Fibroblast of lung (primary cell): ENCODE results near the gene CADM2.
"Not testable (repeated sequence)": the region's sequence is repeated elsewhere in the genome, so short reads cannot be mapped to it uniquely, and the experiment has no call there.

Experiments
- EZH2 ChIP-seq: IDR thresholded peaks from 2 replicates; pipeline ENCODE4 v1.5.1; 2012; ENCODE audit warnings: low read length, control low read depth, mild to moderate bottlenecking; ENCODE audit errors: missing control alignments
- TF ChIP-seq, protein P1 (sequence below), 2 donors: IDR thresholded peaks in 1 of 2; conservative IDR thresholded peaks in 1 of 2; 1 replicate in 1 of 2; 2 replicates in 1 of 2; pipeline ENCODE4 v1.5.1; 2011 to 2012; ENCODE audit warnings: low read length in 2 of 2, control low read depth in 1 of 2, inconsistent platforms in 1 of 2, low read depth in 1 of 2, mild to moderate bottlenecking in 1 of 2

DNA sequence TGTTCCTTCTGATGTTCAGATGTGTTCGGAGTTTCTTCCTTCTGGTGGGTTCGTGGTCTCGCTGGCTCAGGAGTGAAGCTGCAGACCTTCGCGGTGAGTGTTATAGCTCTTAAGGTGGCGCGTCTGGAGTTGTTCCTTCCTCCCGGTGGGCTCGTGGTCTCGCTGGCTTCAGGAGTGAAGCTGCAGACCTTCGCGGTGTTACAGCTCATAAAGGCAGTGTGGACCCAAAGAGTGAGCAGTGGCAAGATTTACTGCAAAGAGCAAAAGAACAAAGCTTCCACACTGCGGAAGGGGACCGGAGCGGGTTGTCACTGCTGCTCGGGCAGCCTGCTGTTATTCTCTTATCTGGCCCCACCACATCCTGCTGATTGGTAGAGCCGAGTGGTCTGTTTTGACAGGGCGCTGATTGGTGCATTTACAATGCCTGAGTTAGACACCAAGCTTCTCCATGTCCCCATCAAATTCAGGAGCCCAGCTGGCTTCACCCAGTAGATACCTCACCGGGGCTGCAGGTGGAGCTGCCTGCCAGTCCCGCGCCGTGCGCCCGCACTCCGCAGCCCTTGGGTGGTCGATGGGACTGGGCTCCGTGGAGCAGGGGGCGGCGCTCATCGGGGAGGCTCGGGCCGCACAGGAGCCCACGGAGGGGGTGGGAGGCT lies 545.5 kb downstream of the CADM2 start:
- TF ChIP-seq, protein P1, sequence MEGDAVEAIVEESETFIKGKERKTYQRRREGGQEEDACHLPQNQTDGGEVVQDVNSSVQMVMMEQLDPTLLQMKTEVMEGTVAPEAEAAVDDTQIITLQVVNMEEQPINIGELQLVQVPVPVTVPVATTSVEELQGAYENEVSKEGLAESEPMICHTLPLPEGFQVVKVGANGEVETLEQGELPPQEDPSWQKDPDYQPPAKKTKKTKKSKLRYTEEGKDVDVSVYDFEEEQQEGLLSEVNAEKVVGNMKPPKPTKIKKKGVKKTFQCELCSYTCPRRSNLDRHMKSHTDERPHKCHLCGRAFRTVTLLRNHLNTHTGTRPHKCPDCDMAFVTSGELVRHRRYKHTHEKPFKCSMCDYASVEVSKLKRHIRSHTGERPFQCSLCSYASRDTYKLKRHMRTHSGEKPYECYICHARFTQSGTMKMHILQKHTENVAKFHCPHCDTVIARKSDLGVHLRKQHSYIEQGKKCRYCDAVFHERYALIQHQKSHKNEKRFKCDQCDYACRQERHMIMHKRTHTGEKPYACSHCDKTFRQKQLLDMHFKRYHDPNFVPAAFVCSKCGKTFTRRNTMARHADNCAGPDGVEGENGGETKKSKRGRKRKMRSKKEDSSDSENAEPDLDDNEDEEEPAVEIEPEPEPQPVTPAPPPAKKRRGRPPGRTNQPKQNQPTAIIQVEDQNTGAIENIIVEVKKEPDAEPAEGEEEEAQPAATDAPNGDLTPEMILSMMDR (conservative IDR thresholded peaks at IDR 0.05 in 1 of 2, IDR thresholded peaks at IDR 0.05 in 1 of 2; ENCODE audit: low read depth in 1 of 2, low read length in 2 of 2) = not testable (repeated sequence)
- TF ChIP-seq EZH2 = not testable (repeated sequence)
